AG09319 (cell line): ENCODE data around the gene PPP3CB.

Experiments used
- DNase-seq: peaks from one replicate; pipeline ENCODE4 v3.0.0-alpha.2; 2010; ENCODE audit warnings: low read depth; ENCODE audit errors: extremely low read depth
- CTCF ChIP-seq: IDR thresholded peaks from 2 replicates; pipeline ENCODE4 v1.5.1; 2011; ENCODE audit warnings: low read depth, mild to moderate bottlenecking, inconsistent platforms, low read length, moderate library complexity

PPP3CB gene

DNA sequence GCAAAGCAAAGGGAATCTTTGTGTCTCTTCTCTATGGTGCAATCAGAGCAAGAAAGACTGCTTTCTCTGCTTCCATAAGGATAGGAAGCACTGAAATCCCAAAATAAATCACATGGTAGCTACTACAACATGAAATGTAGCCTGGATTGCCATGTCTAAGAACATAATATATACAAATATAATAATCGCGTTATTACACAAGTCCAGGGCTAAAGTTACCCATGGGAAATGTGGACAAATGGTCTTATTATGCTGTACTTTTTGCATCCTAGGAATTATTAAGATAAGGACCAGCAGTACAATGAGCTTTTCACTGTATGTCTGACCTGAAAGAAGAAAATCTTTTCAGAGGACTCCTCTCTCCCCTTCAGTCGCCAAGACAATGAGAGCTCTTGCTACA lies 23.5 kb upstream of the PPP3CB start:
- no peak for TF ChIP-seq CTCF
- no peak for DNase-seq

- no peak for TF ChIP-seq CTCF
- no peak for DNase-seq
These were observed 21.5 kb upstream of the PPP3CB start for GRCh38 chr10:73517166-73517888.

DNA sequence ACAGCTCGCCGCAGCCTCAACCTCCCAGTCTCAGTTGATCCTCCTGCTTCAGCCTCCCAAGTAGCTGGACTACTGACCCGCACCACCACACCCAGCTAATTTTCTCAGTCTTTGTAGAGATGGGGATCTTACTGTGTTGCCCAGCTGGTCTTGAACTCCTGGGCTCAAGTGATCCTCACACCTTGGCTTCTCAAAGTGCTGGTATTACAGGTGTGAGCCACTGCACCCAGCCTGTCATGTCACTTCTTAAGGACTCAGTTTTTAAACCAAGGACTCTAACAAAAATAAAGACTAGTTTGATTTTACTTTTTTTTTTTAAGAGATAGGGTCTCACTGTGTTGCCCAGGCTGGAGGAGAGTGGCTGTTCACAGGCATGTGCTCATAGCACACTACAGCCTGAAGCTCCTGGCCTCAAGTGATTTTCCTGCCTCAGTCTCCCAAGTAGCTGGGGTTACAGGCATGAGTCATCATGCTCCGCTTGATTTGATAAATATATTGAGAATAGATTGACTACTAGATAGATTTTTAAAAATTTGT lies 16.5 kb upstream of the PPP3CB start:
- DNase-seq, result no peak
- no peak for TF ChIP-seq CTCF

- no peak for TF ChIP-seq CTCF
- DNase-seq, result no peak
These were observed 13.9 kb upstream of the PPP3CB start for GRCh38 chr10:73509695-73510094.

GRCh38 chr10:73506491-73506890 lies 10.7 kb upstream of the PPP3CB start:
- DNase-seq, result no peak
- no peak for TF ChIP-seq CTCF

DNA sequence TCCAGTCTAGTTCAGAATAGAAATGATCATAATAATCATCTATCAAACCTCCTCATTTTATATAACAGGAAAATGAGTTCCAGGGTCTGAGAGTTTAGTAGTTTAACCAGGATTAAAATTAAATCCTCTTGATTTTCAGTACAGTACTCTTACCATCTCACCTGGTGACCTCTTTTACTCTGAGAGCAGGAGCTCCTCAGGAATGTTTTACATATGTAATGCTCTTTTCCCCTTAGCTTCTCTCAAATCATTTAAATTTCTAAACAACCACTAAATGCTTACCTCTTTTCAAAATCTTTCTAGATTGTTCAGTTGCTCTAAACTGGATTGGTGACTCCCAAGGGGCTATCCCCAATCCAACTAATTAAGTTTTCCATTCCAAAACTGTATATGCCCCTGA lies 10.2 kb upstream of the PPP3CB start:
- no peak for TF ChIP-seq CTCF
- DNase-seq, result no peak

- TF ChIP-seq CTCF, result no peak
- DNase-seq, result no peak
These were observed 7.2 kb upstream of the PPP3CB start for GRCh38 chr10:73503037-73503436.
